CD4-positive, alpha-beta memory T cell (primary cell): Measurements from ENCODE around the gene SMIM28. TPM values are rescaled to one million over a fixed set of nuclear protein-coding genes. Genes with fewer than 3 reads are reported as not detected.
A peak's percentile ranks its signal among the peaks of the same experiment; 100 is the strongest.

ENCODE experiments used
- CTCF ChIA-PET: fragments of 350-600 bp; sonication (Branson Sonifier 250); formaldehyde crosslinking; loops from one replicate; lab custom pipeline; 2021; ENCODE audit warnings: inconsistent platforms; ENCODE audit not compliant: partially characterized antibody; lab: Charles Lee
- POLR2A ChIA-PET: fragments of 350-600 bp; sonication (Branson Sonifier 250); formaldehyde crosslinking; loops from one replicate; lab custom pipeline; 2021; ENCODE audit not compliant: partially characterized antibody; lab: Charles Lee
- DNase-seq, 5 donors: peaks; one replicate each; pipeline versions ENCODE4 v3.0.0 to v3.0.0-alpha.2; 2020 to 2022; ENCODE audit warnings: mixed read lengths in 1 of 5
- H3K27ac ChIP-seq: one replicate; pipeline ENCODE4 v1.7.0; 2013; ENCODE audit warnings: low read depth, low read length
- H3K27me3 ChIP-seq: 2 replicates; pipeline ENCODE4 v1.7.0; 2013; ENCODE audit warnings: mild to moderate bottlenecking, low read length, moderate library complexity; ENCODE audit not compliant: insufficient read depth
- H3K36me3 ChIP-seq: 2 replicates; pipeline ENCODE4 v1.7.0; 2013; ENCODE audit warnings: mild to moderate bottlenecking, low read length, moderate library complexity; ENCODE audit not compliant: insufficient read depth
- H3K4me1 ChIP-seq: 2 replicates; pipeline ENCODE4 v1.7.0; 2013; ENCODE audit warnings: mild to moderate bottlenecking, low read length, moderate library complexity; ENCODE audit not compliant: insufficient read depth
- H3K4me3 ChIP-seq, 2 donors: one replicate each; pipeline ENCODE4 v1.7.0; 2013; ENCODE audit warnings: low read length in 2 of 2, mild to moderate bottlenecking in 1 of 2
- H3K9me3 ChIP-seq, 2 donors: one replicate each; pipeline ENCODE4 v1.7.0; 2013; ENCODE audit warnings: low read length in 2 of 2, control low read depth in 1 of 2; ENCODE audit not compliant: control insufficient read depth in 1 of 2
- H3K27ac Mint-ChIP-seq, 7 donors: one replicate each; pipeline ENCODE4 v1.8.0; 2020 to 2021; ENCODE audit warnings: mixed read lengths in 7 of 7, mild to moderate bottlenecking in 6 of 7, inconsistent platforms in 3 of 7, moderate library complexity in 3 of 7
- H3K27me3 Mint-ChIP-seq, 2 donors: one replicate each; pipeline ENCODE4 v1.8.0; 2020 to 2021; ENCODE audit warnings: mixed read lengths in 2 of 2
- H3K36me3 Mint-ChIP-seq, 2 donors: one replicate each; pipeline ENCODE4 v1.8.0; 2020 to 2021; ENCODE audit warnings: mixed read lengths in 2 of 2, inconsistent platforms in 1 of 2, mild to moderate bottlenecking in 1 of 2
- H3K4me1 Mint-ChIP-seq, 4 donors: one replicate each; pipeline ENCODE4 v1.8.0; 2020 to 2021; ENCODE audit warnings: mixed read lengths in 4 of 4, mild to moderate bottlenecking in 1 of 4
- H3K4me3 Mint-ChIP-seq, 8 donors: one replicate each; pipeline ENCODE4 v1.8.0; 2020 to 2021; ENCODE audit warnings: mixed read lengths in 8 of 8, mild to moderate bottlenecking in 7 of 8, moderate library complexity in 6 of 8, inconsistent platforms in 3 of 8
- H3K9me3 Mint-ChIP-seq, 8 donors: one replicate each; pipeline ENCODE4 v1.8.0; 2020 to 2021; ENCODE audit warnings: mixed read lengths in 8 of 8, mild to moderate bottlenecking in 5 of 8, inconsistent platforms in 3 of 8, moderate library complexity in 1 of 8
- intact Hi-C: fragments of 100-400 bp; cut with micrococcal nuclease; formaldehyde crosslinking; loops from one replicate; pipeline ENCODE4 v1.15.1; 2023
- polyA plus RNA-seq, 2 donors: library from polyadenylated mRNA; unstranded; fragments of 300-500 nt; fragmentation: Illumina TruSeq; gene quantifications; one replicate each; pipeline ENCODE4 v1.2.3, GENCODE V29; 2021
- total RNA-seq, 2 experiments: library from RNA; stranded (reverse); gene quantifications; one replicate each; pipeline ENCODE4 v1.2.3, GENCODE V29; 2021

SMIM28 gene
- total and polyA plus RNA-seq, 4 experiments from 2014 or later, result not detected

DNA sequence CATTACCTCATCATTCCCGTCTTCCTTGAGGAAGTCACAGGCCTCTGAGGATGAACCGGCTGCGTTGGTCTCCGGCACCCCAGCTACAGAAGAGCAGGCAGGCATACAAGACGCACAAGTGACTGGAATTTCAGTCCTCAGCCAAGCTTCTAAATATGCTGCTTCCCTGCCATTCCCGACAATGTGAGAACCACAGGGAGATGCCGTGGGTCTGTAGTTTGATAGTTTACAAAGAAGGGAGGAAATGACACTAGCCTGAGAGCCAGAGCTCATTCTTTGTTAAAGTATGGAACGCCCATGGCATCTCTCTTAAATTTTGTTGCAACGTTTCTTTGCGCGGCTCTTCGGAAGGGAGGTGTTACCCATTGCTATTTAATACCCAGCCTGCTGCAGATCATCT is 52.1 kb downstream of the SMIM28 start:
- H3K4me1 Mint-ChIP-seq, result no peaks in the 10 kb centered on the region
- no peak overlapping the region for H3K4me3 ChIP-seq
- H3K36me3 ChIP-seq, result no peaks in the 10 kb centered on the region
- no peaks in the 10 kb centered on the region for H3K27me3 ChIP-seq
- ChIA-PET CTCF (interaction anchor here (0.6 to 10.7 kb wide), 18 partner anchors 12 to 335 kb away, joined by 3 to 265 read pairs (median 7); no protein-coding TSS in a partner anchor), POLR2A (interaction anchor here (0.5 to 2.0 kb wide), 3 partner anchors 14 to 80 kb away, joined by 4 to 9 read pairs (median 7); no protein-coding TSS in a partner anchor)
- peaks cover 0 to 1% of the 10 kb centered on the region in 2 donors for H3K36me3 Mint-ChIP-seq
- H3K27ac Mint-ChIP-seq, result peak overlapping the region in 1 of 7 donors; percentile 68
- H3K4me3 Mint-ChIP-seq, result no peak overlapping the region
- peaks cover 4% of the 10 kb centered on the region for H3K4me1 ChIP-seq
- intact Hi-C loops, result loop anchor here (1.0 to 2.0 kb wide), 6 partner anchors 27 to 337 kb away; no protein-coding TSS in a partner anchor
- H3K9me3 ChIP-seq, result no peaks in the 10 kb centered on the region
- H3K27me3 Mint-ChIP-seq, result peaks cover 0 to 1% of the 10 kb centered on the region in 2 donors
- H3K27ac ChIP-seq, result no peak overlapping the region
- DNase-seq, result no peak
- H3K9me3 Mint-ChIP-seq, result no peaks in the 10 kb centered on the region

DNA sequence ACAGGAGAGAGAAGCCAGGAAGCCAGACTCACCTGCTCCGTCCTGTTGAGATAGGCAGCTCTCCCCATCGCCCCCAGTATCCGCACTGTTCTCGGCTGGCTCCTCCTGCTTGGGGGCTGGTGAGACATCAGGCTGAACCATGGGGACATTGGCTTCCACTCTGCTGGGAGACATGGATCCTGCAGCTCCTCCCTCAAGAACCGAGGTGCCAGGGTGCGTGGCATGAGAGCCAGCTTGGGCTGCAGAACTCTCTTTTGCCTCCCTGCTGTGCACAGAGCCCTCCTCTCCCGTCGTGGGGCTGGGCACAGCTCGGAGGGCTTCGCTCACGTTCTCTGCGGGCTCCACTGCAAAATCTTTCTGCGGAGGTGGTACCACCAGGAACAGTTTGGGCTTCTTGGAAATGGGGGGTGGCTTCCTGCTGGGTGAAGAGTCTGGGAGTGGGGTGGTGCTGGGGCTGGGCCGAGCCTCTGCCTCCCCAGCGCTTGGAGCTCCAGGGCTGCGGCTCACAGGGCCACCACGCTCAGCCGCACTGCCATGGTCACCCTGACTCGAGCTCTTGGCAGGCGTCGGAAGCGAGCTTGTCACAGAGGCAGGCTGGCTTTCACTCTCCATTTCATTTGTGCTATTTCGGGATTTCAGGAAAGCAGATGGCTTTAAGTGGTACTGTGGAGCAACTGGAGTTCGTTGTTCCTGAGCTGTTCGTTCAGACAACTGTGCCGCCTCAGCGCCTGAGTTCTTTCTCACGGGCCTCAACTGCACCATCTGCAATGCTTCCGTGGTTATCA is 52.8 kb downstream of the SMIM28 start:
- Mint-ChIP-seq H3K4me1 (no peaks in the 10 kb centered on the region), H3K36me3 (peaks cover 0 to under 1% of the 10 kb centered on the region in 2 donors), H3K9me3 (no peaks in the 10 kb centered on the region), H3K27ac (no peak overlapping the region), H3K4me3 (no peak overlapping the region), H3K27me3 (peaks cover 0 to 1% of the 10 kb centered on the region in 2 donors)
- intact Hi-C loops, result no loop called here
- CTCF ChIA-PET, result interaction anchor here (1.0 to 10.7 kb wide), 14 partner anchors 11 to 334 kb away, joined by 3 to 265 read pairs (median 8); no protein-coding TSS in a partner anchor
- no peaks in the 10 kb centered on the region for H3K36me3 ChIP-seq
- no peak overlapping the region for H3K27ac ChIP-seq
- H3K27me3 ChIP-seq, result no peaks in the 10 kb centered on the region
- H3K4me1 ChIP-seq, result peaks cover 4% of the 10 kb centered on the region
- DNase-seq, result no peak
- H3K4me3 ChIP-seq, result no peak overlapping the region
- no peaks in the 10 kb centered on the region for H3K9me3 ChIP-seq
- POLR2A ChIA-PET, result interaction anchor here (1.2 to 2.0 kb wide), 3 partner anchors 25 to 79 kb away, joined by 3 to 9 read pairs (median 7); no protein-coding TSS in a partner anchor

GRCh38 chr6:138431256-138432062 is 53.8 kb downstream of the SMIM28 start:
- H3K4me1 ChIP-seq, result peaks cover 4% of the 10 kb centered on the region

GRCh38 chr6:138432063-138432356 is 54.3 kb downstream of the SMIM28 start:
- Histone ChIP-seq H3K36me3 (no peaks in the 10 kb centered on the region), H3K9me3 (no peaks in the 10 kb centered on the region), H3K4me3 (no peak overlapping the region), H3K4me1 (peaks cover 4% of the 10 kb centered on the region), H3K27me3 (no peaks in the 10 kb centered on the region), H3K27ac (no peak overlapping the region)
- intact Hi-C loops, result no loop called here
- Mint-ChIP-seq H3K9me3 (no peaks in the 10 kb centered on the region), H3K27me3 (peaks cover 0 to 1% of the 10 kb centered on the region in 2 donors), H3K36me3 (no peaks in the 10 kb centered on the region), H3K27ac (peak overlapping the region in 1 of 7 donors; percentile 13), H3K4me3 (no peak overlapping the region), H3K4me1 (no peaks in the 10 kb centered on the region)
- ChIA-PET POLR2A (interaction anchor here (1.2 kb wide), 1 partner anchor 24 kb away, joined by 3 read pairs; no protein-coding TSS in a partner anchor), CTCF (interaction anchor here (0.6 to 10.7 kb wide), 5 partner anchors 45 to 315 kb away, joined by 3 to 265 read pairs (median 5); no protein-coding TSS in a partner anchor)
- DNase-seq, result no peak

More at GRCh38 chr6:138431256-138432062, 53.8 kb downstream of the SMIM28 start:
- Histone ChIP-seq H3K27ac (no peak overlapping the region), H3K27me3 (no peaks in the 10 kb centered on the region), H3K9me3 (no peaks in the 10 kb centered on the region), H3K4me3 (no peak overlapping the region), H3K36me3 (no peaks in the 10 kb centered on the region)
- ChIA-PET CTCF (interaction anchor here (0.6 to 10.7 kb wide), 9 partner anchors 10 to 333 kb away, joined by 3 to 265 read pairs (median 18); no protein-coding TSS in a partner anchor), POLR2A (interaction anchor here (1.2 kb wide), 1 partner anchor 24 kb away, joined by 3 read pairs; no protein-coding TSS in a partner anchor)
- Mint-ChIP-seq H3K27ac (peak overlapping the region in 1 of 7 donors; percentile 72), H3K9me3 (no peaks in the 10 kb centered on the region), H3K36me3 (no peaks in the 10 kb centered on the region), H3K27me3 (peaks cover 0 to 1% of the 10 kb centered on the region in 2 donors), H3K4me3 (no peak overlapping the region), H3K4me1 (no peaks in the 10 kb centered on the region)
- intact Hi-C loops, result no loop called here
- DNase-seq, result no peak

Other genes with a start within 250 kb of the SMIM28 start
- gene ARFGEF3, start 216.0 kb upstream of the SMIM28 start, total RNA-seq, result under 1 TPM in 1 of 2 experiments, not detected in 1; 0.03 TPM
- not detected for gene ARFGEF3, start 216.0 kb upstream of the SMIM28 start, polyA plus RNA-seq
- gene PBOV1, start 159.4 kb upstream of the SMIM28 start, total RNA-seq, result not detected
- not detected for gene PBOV1, start 159.4 kb upstream of the SMIM28 start, polyA plus RNA-seq
- gene HEBP2, start 26.3 kb downstream of the SMIM28 start, total RNA-seq, result 10 to 100 TPM; 47.2 to 52.7 TPM
- gene HEBP2, start 26.3 kb downstream of the SMIM28 start, polyA plus RNA-seq, result 10 to 100 TPM; 47.9 to 49.6 TPM
- gene NHSL1, start 121.6 kb downstream of the SMIM28 start, total RNA-seq, result under 1 TPM; 0.53 to 0.58 TPM
- gene NHSL1, start 121.6 kb downstream of the SMIM28 start, polyA plus RNA-seq, result not detected